DMS79 (cell line): ENCODE results near the gene UPK3A.
"Not testable (repeated sequence)": the region's sequence is repeated elsewhere in the genome, so short reads cannot be mapped to it uniquely, and the experiment has no call there.

Source experiments
- DNase-seq: peaks from one replicate; lab custom pipeline; 2025; lab: John Stamatoyannopoulos, UW

The UPK3A gene

GRCh38 chr22:45257941-45258340 is 26.8 kb upstream of the UPK3A start:
- DNase-seq: not testable (repeated sequence)

GRCh38 chr22:45259754-45260394 is 24.9 kb upstream of the UPK3A start:
- no peak for DNase-seq

- not testable (repeated sequence) for DNase-seq
Measured at GRCh38 chr22:45260395-45260759, 24.4 kb upstream of the UPK3A start.

- DNase-seq: no peak
Measured at GRCh38 chr22:45261407-45262088, 23.2 kb upstream of the UPK3A start.

- no peak for DNase-seq
Measured at GRCh38 chr22:45262195-45262930, 22.4 kb upstream of the UPK3A start.

GRCh38 chr22:45262931-45263462 is 21.8 kb upstream of the UPK3A start:
- DNase-seq: no peak

GRCh38 chr22:45263463-45264269 is 21.1 kb upstream of the UPK3A start:
- no peak for DNase-seq

- no peak for DNase-seq
Measured at GRCh38 chr22:45265535-45265934, 19.2 kb upstream of the UPK3A start.

GRCh38 chr22:45268167-45268957 is 16.4 kb upstream of the UPK3A start:
- DNase-seq: peak; percentile 22

GRCh38 chr22:45268958-45269844 is 15.5 kb upstream of the UPK3A start:
- DNase-seq: no peak

- no peak for DNase-seq
Measured at GRCh38 chr22:45270095-45271020, 14.4 kb upstream of the UPK3A start.

GRCh38 chr22:45271667-45272201 is 13.0 kb upstream of the UPK3A start:
- DNase-seq: no peak

- no peak for DNase-seq
Measured at GRCh38 chr22:45272498-45272897, 12.3 kb upstream of the UPK3A start.

- DNase-seq: no peak
Measured at GRCh38 chr22:45273452-45274075, 11.2 kb upstream of the UPK3A start.

- no peak for DNase-seq
Measured at GRCh38 chr22:45276507-45277105, 8.1 kb upstream of the UPK3A start.

- DNase-seq: not testable (repeated sequence)
Measured at GRCh38 chr22:45277720-45278119, 7.0 kb upstream of the UPK3A start.

GRCh38 chr22:45278125-45278524 is 6.6 kb upstream of the UPK3A start:
- DNase-seq: no peak

GRCh38 chr22:45280587-45280980 is 4.2 kb upstream of the UPK3A start:
- no peak for DNase-seq
